ENCODE data around the gene AHNAK2.

DNA sequence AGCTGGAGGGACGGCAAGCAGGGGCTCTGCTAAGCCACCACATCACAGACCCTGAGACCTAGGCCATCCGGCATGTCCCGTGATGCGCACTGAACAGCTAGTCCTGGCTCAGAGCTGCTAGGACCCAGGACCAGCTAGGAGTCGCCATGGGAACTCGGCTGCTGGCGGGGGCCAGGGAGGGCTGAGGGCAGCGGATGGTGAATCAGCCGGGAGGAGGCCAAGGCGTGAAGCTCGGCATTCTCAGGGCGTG, 5.1 kb downstream of the AHNAK2 start:
- TF ChIP-seq EZH2phosphoT487 (IDR thresholded peaks at IDR 0.05; ENCODE audit: low read depth, severe bottlenecking, unreplicated experiment), result no peak
- TF ChIP-seq, protein P1, sequence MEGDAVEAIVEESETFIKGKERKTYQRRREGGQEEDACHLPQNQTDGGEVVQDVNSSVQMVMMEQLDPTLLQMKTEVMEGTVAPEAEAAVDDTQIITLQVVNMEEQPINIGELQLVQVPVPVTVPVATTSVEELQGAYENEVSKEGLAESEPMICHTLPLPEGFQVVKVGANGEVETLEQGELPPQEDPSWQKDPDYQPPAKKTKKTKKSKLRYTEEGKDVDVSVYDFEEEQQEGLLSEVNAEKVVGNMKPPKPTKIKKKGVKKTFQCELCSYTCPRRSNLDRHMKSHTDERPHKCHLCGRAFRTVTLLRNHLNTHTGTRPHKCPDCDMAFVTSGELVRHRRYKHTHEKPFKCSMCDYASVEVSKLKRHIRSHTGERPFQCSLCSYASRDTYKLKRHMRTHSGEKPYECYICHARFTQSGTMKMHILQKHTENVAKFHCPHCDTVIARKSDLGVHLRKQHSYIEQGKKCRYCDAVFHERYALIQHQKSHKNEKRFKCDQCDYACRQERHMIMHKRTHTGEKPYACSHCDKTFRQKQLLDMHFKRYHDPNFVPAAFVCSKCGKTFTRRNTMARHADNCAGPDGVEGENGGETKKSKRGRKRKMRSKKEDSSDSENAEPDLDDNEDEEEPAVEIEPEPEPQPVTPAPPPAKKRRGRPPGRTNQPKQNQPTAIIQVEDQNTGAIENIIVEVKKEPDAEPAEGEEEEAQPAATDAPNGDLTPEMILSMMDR (IDR thresholded peaks at IDR 0.05; ENCODE audit: poor library complexity), result no peak

Measured in hepatocyte (in vitro differentiated cells).